ENCODE results near the gene FIZ1. TPM values are rescaled to one million over a fixed set of nuclear protein-coding genes. Genes with fewer than 3 reads are reported as not detected.
A peak's percentile ranks its signal among the peaks of the same experiment; 100 is the strongest.
"Not testable (repeated sequence)": the region's sequence is repeated elsewhere in the genome, so short reads cannot be mapped to it uniquely, and the experiment has no call there.

FIZ1 gene
- total RNA-seq, 2 experiments from 2014 or later = 13.8 to 13.9 TPM

DNA sequence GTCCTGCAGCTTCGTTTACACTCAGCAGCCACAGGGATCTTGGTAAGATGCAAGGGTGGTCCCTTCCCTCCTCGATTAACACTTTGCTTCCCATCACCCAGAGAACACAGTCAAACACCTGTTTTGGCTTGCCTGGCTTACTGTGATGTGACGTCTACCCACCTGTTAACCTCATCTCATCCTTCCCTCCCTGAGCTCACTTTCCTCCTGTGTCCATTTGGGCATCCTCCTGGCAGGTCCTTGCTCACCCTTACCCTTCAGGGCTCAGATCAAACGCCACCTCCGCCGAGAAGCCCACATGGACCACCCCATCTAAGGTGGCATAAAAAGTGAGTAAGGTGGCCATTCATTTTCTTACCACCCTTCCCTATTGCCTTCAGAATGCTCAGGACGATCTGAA lies 9.2 kb downstream of the FIZ1 start:
- no peak for DNase-seq
- CTCF ChIA-PET = no interaction called here
- intact Hi-C loops (cut with micrococcal nuclease) = no loop called here
- Mint-ChIP-seq H3K4me1 (ENCODE audit: low read depth) (peaks cover 18% of the 10 kb centered on the region), H3K9me3 (no peaks in the 10 kb centered on the region), H3K4me3 (no peak overlapping the region), H3K27me3 (no peaks in the 10 kb centered on the region), H3K27ac (no peak overlapping the region), H3K36me3 (peaks cover 14% of the 10 kb centered on the region)
- POLR2A ChIA-PET = no interaction called here

DNA sequence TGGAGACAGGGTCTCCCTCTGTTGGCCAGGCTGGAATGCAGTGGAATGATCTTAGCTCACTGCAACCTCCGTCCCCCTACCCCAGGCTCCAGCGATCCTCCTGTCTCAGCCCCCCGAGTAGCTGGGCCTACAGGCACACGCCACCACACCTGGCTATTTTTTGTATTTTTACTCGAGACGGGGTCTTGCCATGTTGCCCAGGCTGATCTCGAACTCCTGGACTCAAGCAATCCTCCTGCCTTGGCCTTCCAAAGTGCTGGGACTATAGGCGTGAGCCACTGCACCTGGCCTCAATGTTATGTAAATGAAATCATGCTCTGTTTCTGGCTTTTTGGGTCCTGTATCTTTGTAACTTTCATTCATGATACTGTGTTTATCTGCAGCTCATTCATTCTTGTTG lies 10.6 kb downstream of the FIZ1 start:
- Mint-ChIP-seq H3K9me3 (no peaks in the 10 kb centered on the region), H3K27me3 (no peaks in the 10 kb centered on the region), H3K4me1 (ENCODE audit: low read depth) (peaks cover 18% of the 10 kb centered on the region), H3K27ac (no peak overlapping the region), H3K36me3 (peaks cover 8% of the 10 kb centered on the region), H3K4me3 (no peak overlapping the region)
- ChIA-PET CTCF (interaction anchor here (2.0 to 3.2 kb wide), 3 partner anchors 10 to 84 kb away, joined by 7 to 12 read pairs (median 10); partner anchors contain the start of genes FIZ1 and ZNF865), POLR2A (no interaction called here)
- no peak for DNase-seq
- intact Hi-C loops (cut with micrococcal nuclease) = no loop called here

DNA sequence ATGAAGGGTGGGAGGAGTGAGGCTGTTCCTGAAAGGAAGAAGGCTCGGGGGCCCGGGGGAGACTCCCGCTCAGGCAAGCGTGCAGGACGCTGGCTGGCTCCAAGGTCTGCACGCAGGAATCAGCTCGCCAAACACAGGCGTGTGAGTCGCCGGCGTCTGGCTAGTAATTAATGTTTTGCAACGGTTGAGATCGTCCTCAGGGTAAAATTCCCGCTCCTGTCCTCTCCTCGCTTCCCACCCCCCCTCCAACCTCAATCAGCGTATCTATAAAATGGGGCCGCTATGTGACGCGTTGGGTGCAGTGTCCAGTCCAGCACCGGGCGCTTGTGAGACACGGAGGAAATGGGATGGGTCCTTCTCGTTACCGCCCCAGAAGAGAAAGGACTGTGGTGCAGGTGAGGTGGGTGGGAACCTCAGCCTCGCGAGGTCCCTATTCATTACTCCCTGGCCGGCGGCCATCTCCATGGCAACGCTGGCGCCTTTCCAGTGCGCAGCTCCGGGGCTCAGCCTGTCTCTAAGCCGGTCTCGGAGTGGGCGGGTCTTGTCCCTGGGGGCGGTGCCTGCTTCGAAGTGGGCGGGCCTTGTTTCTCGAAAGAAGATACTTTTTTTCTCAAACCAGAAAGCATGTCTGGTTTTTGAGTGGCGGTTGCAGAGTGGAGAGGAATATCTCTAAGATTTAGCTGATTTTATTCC lies 12.2 kb downstream of the FIZ1 start:
- intact Hi-C loops (cut with micrococcal nuclease) = loop anchor here (1.0 kb wide), 1 partner anchor 12 kb away; the partner anchor contains the start of gene FIZ1
- Mint-ChIP-seq H3K4me1 (ENCODE audit: low read depth) (peaks cover 19% of the 10 kb centered on the region), H3K27me3 (no peaks in the 10 kb centered on the region), H3K36me3 (peaks cover 4% of the 10 kb centered on the region), H3K9me3 (no peaks in the 10 kb centered on the region), H3K27ac (no peak overlapping the region), H3K4me3 (peak overlapping the region; percentile 75)
- CTCF ChIA-PET = interaction anchor here (1.4 to 3.2 kb wide), 4 partner anchors 12 to 83 kb away, joined by 4 to 12 read pairs (median 8); partner anchors contain the start of genes FIZ1, ZNF784 and ZNF865
- POLR2A ChIA-PET = interaction anchor here (1.7 kb wide), 1 partner anchor 12 kb away, joined by 7 read pairs; the partner anchor contains the start of gene FIZ1
- DNase-seq = peak; percentile 96

DNA sequence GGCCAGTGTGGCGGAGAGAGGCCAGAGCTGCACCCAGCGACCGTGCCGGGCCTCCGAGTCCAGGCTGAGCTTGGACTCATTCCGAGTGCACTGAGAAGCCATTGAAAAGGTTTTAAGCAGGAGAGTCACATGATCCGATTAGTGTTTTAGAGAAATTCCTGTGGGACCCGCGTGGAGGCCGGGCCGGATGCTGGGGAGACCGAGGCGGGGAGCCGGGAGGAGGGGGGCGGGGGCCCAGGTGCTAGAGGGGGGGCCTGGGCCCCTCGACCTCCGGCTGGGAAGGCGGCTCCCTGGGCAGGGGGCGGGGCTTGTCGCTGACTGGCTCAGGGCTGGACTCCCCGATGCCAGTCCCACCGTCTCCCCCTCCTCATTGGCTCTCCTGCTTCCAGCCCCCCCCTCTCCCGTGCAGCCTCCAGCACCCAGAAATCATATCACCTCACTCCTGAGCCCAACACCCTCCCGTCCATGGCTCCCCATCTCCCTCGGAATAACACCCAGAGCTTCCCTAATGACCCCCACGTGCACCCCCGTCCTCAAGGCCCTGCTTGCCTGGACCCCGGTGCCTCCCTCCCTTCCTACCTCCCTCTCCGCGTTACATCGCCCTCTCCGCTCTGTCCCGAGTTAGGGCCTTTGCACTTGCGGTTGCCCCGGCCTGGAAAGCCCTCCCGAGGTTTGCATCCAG lies 13.5 kb downstream of the FIZ1 start:
- Mint-ChIP-seq H3K27ac (no peak overlapping the region), H3K9me3 (no peaks in the 10 kb centered on the region), H3K36me3 (no peaks in the 10 kb centered on the region), H3K4me1 (ENCODE audit: low read depth) (peaks cover 31% of the 10 kb centered on the region), H3K27me3 (no peaks in the 10 kb centered on the region), H3K4me3 (peak overlapping the region; percentile 60)
- ChIA-PET CTCF (interaction anchor here (1.2 to 3.2 kb wide), 2 partner anchors 47 to 81 kb away, joined by 3 to 12 read pairs; no protein-coding TSS in a partner anchor), POLR2A (no interaction called here)
- intact Hi-C loops (cut with micrococcal nuclease) = no loop called here
- peak; percentile 68 for DNase-seq

DNA sequence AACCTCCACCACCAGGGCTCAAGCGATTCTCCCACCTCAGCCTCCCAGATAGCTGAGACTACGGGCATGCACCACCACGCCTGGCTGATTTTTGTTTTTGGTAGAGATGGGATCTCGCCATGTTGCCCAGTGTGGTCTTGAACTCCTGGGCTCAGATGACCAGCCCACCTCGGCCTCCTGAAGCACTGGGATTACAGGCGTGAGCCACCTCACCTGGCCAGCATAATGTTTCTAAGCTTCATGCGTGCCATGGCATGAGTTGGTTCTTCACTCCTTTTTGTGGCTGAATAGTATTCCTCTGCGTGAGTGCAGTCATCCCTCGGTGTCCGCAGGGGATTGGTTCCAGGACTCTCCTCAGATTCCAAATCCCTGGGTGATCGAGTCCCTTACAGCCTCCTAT lies 14.4 kb downstream of the FIZ1 start:
- Mint-ChIP-seq H3K4me3 (no peak overlapping the region), H3K27me3 (no peaks in the 10 kb centered on the region), H3K9me3 (no peaks in the 10 kb centered on the region), H3K27ac (no peak overlapping the region), H3K4me1 (ENCODE audit: low read depth) (peaks cover 32% of the 10 kb centered on the region), H3K36me3 (no peaks in the 10 kb centered on the region)
- ChIA-PET CTCF (interaction anchor here (1.2 kb wide), 1 partner anchor 48 kb away, joined by 3 read pairs; no protein-coding TSS in a partner anchor), POLR2A (no interaction called here)
- DNase-seq = no peak
- intact Hi-C loops (cut with micrococcal nuclease) = no loop called here

DNA sequence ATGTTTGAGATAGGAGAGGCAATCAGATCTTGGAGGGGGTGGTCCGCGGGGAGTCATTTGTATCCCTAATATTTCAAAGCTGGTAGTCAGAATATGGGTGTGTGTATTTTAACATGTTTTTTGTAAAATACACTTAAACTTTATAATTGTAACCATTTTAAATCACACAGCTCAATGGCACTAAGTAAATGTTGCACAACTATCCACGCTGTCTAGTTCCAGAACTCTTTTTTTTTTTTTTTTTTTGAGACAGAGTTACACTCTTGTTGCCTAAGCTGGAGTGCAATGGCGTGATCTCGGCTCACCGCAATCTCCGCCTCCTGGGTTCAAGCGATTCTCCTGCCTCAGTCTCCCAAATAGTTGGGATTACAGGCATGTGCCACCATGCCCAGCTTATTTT lies 15.4 kb downstream of the FIZ1 start:
- H3K36me3 Mint-ChIP-seq; DNase-seq; H3K27me3 Mint-ChIP-seq; POLR2A ChIA-PET; intact Hi-C loops (cut with micrococcal nuclease); H3K4me3 Mint-ChIP-seq; H3K27ac Mint-ChIP-seq; H3K9me3 Mint-ChIP-seq: not testable (repeated sequence)
- CTCF ChIA-PET = interaction anchor here (0.8 to 1.3 kb wide), 3 partner anchors 49 to 79 kb away, joined by 3 read pairs; no protein-coding TSS in a partner anchor
- H3K4me1 Mint-ChIP-seq (ENCODE audit: low read depth) = peaks cover 36% of the 10 kb centered on the region

DNA sequence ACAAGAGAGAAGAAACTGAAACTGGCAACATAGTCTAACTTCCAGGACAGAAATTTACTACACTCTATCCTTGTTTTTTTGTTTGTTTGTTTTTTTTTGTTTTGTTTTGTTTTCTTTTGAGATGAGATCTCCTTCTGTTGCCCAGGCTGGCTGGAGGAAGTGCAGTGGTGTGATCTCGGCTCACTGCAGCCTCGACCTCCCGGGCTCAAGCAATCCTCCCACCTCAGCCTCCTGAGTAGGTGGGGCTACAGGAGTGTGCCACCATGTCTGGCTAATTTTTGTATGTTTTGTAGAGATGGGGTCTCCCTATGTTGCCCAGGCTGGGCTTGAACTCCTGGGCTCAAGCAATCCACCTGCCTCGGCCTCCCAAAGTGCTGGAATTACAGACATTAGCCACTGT lies 17.0 kb downstream of the FIZ1 start:
- H3K36me3 Mint-ChIP-seq; H3K9me3 Mint-ChIP-seq; H3K27ac Mint-ChIP-seq; POLR2A ChIA-PET; intact Hi-C loops (cut with micrococcal nuclease); DNase-seq; H3K27me3 Mint-ChIP-seq: not testable (repeated sequence)
- Mint-ChIP-seq H3K4me1 (ENCODE audit: low read depth) (peaks cover 34% of the 10 kb centered on the region), H3K4me3 (peak overlapping the region; percentile 76)
- CTCF ChIA-PET = interaction anchor here (1.6 to 3.3 kb wide), 4 partner anchors 24 to 78 kb away, joined by 3 to 15 read pairs (median 8); partner anchors contain the start of gene ZNF865

DNA sequence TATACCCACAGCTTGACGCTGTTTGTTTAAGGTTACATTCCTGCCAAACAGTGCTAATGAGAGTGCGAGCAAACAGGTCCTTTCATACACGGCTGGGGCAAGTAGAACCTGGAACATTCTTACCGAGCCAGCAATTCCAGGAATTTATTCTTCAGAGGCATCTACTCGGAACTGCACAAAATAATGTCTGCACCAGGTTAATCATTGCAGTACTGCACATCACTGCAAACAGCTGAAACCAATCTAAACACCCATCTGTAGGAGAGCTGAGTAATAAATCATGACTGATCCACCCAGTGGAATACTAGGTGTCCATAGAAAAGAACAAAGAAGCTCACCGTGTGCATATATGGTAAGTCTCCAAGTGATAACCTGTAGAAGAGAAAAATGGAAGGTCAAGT lies 17.5 kb downstream of the FIZ1 start:
- peak overlapping the region; percentile 76 for H3K4me3 Mint-ChIP-seq
- ChIA-PET POLR2A (interaction anchor here (1.0 kb wide), 1 partner anchor 22 kb away, joined by 3 read pairs; no protein-coding TSS in a partner anchor), CTCF (interaction anchor here (1.6 to 3.3 kb wide), 4 partner anchors 24 to 78 kb away, joined by 3 to 15 read pairs (median 8); partner anchors contain the start of gene ZNF865)
- peaks cover 13% of the 10 kb centered on the region for H3K36me3 Mint-ChIP-seq
- no peak overlapping the region for H3K27ac Mint-ChIP-seq
- intact Hi-C loops (cut with micrococcal nuclease) = no loop called here
- H3K27me3 Mint-ChIP-seq = no peaks in the 10 kb centered on the region
- H3K4me1 Mint-ChIP-seq (ENCODE audit: low read depth) = peaks cover 30% of the 10 kb centered on the region
- H3K9me3 Mint-ChIP-seq = no peaks in the 10 kb centered on the region
- no peak for DNase-seq

DNA sequence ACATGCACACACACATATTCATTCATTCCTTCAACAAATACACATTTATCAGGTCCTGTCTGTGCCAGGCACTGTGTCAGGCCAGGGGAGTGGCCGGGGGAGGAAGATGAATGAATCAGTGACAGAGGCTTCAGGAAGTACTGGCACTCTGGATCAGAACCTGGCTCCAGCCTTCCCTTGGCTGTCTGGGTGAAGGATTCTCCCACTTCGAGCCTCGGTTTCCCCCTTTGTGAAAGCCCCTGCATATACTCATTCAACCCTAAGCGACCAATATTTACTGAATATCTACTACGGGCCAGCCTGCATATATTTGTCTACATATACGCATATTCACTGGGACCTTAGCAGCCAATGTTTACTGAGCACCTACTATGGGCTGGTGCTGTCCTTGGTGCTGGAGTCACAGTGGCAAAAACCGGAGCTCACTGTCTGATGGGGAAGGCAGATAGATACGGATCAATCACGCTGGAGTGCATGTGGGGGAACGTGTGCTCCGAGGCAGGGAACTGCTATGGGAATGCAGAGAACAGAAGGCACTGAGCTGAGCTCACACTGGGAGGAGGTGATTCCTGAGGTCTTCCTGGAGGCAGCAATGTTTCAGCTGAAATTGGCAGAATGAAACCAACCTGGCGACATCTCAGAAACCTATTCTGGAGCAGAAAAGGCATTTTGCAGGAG lies 18.0 kb downstream of the FIZ1 start:
- no peaks in the 10 kb centered on the region for H3K9me3 Mint-ChIP-seq
- intact Hi-C loops (cut with micrococcal nuclease) = no loop called here
- H3K27ac Mint-ChIP-seq = peak overlapping the region; percentile 78
- H3K36me3 Mint-ChIP-seq = peaks cover 15% of the 10 kb centered on the region
- CTCF ChIA-PET = interaction anchor here (1.6 to 3.3 kb wide), 4 partner anchors 25 to 77 kb away, joined by 3 to 15 read pairs (median 8); partner anchors contain the start of gene ZNF865
- H3K4me3 Mint-ChIP-seq = peak overlapping the region; percentile 76
- peaks cover 28% of the 10 kb centered on the region for H3K4me1 Mint-ChIP-seq (ENCODE audit: low read depth)
- peak; percentile 43 for DNase-seq
- H3K27me3 Mint-ChIP-seq = no peaks in the 10 kb centered on the region
- POLR2A ChIA-PET = interaction anchor here (1.0 kb wide), 1 partner anchor 22 kb away, joined by 3 read pairs; no protein-coding TSS in a partner anchor

DNA sequence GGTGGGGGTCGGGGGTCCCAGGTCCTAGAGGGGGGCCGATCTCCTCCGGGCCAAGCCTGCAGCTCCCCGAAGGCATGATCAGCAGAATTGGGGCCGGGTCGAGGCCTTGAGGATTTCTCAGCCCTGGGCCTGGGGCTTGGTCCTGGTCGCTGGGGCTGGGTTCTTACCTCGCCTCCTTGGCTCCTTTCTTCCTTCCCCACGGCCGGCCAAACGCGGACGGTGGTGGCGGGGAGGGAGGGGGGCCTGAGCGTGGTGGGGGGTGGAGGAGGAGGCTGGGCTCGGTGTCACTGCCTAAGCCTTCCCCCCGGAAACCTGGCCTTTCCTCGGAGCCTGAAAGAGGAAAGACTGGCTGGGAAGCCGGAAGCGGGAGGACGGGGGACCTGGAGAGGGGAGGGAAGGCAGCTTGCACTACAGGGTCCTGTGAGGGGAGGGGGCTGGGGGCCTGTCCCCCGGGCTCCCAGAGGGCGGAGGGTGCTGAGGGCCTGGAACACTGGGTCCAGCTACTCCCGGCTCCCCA lies 18.6 kb downstream of the FIZ1 start, which contains the start of gene ZNF579:
ZNF579 (minus strand) TSS at position 221 of the 517 bp plus-strand sequence. CDS start 1,209 bp downstream, outside the sequence.
- Mint-ChIP-seq H3K4me3 (peak within 1 kb of the TSS; percentile 76), H3K4me1 (ENCODE audit: low read depth) (peaks cover 23% of the 10 kb centered on the region), H3K27me3 (no peaks in the 10 kb centered on the region), H3K9me3 (no peaks in the 10 kb centered on the region), H3K36me3 (peaks cover 15% of the 10 kb centered on the region), H3K27ac (peak within 1 kb of the TSS; percentile 78)
- CTCF ChIA-PET = interaction anchor here (2.4 to 3.3 kb wide), 3 partner anchors 25 to 77 kb away, joined by 7 to 15 read pairs (median 10); partner anchors contain the start of gene ZNF865
- DNase-seq = peak; percentile 88
- intact Hi-C loops (cut with micrococcal nuclease) = loop anchor here (1.0 kb wide), 1 partner anchor 44 kb away; the partner anchor contains the start of gene ZNF784
- POLR2A ChIA-PET = interaction anchor here (0.8 to 1.0 kb wide), 2 partner anchors 19 to 23 kb away, joined by 3 to 5 read pairs; partner anchors contain the start of genes FIZ1 and ZNF524

Measured in activated CD4-positive, alpha-beta memory T cell treated with anti-CD3 and anti-CD28 coated beads for 36 hours (primary cell).